Measurements from ENCODE around the gene FKBP1A. TPM values are rescaled to one million over a fixed set of nuclear protein-coding genes. Genes with fewer than 3 reads are reported as not detected.

The FKBP1A gene
- total RNA-seq, 1 experiment from 2014 or later = 166 TPM

GRCh38 chr20:1326031-1326930, 66.6 kb downstream of the FKBP1A start:
- TSS peak; percentile 78 for BruUV-seq (replicated peaks)
- CTCF ChIA-PET = interaction anchor here (1.3 kb wide), 1 partner anchor 71 kb away, joined by 3 read pairs; no protein-coding TSS in a partner anchor
- no peak for TF ChIP-seq CTCF (IDR thresholded peaks at IDR 0.05; ENCODE audit: unreplicated experiment)
- intact Hi-C loops (cut with micrococcal nuclease; ENCODE audit: unreplicated experiment) = no loop called here
- H3K9me3 Mint-ChIP-seq (ENCODE audit: low read depth, unreplicated experiment) = no peaks in the 10 kb centered on the region
- H3K27ac Mint-ChIP-seq (ENCODE audit: unreplicated experiment) = no peak overlapping the region
- DNase-seq = no peak
- H3K4me3 Mint-ChIP-seq (ENCODE audit: low read depth, unreplicated experiment) = no peak overlapping the region
- no peaks in the 10 kb centered on the region for H3K27me3 Mint-ChIP-seq (ENCODE audit: unreplicated experiment)
- H3K36me3 Mint-ChIP-seq (ENCODE audit: insufficient read depth, unreplicated experiment) = peaks cover 24% of the 10 kb centered on the region
- H3K4me1 Mint-ChIP-seq (ENCODE audit: low read depth, unreplicated experiment) = peaks cover 22% of the 10 kb centered on the region

GRCh38 chr20:1325173-1326030, 67.5 kb downstream of the FKBP1A start:
- peak; percentile 91 for DNase-seq
- Mint-ChIP-seq H3K4me1 (ENCODE audit: low read depth, unreplicated experiment) (peaks cover 14% of the 10 kb centered on the region), H3K36me3 (ENCODE audit: insufficient read depth, unreplicated experiment) (peaks cover 22% of the 10 kb centered on the region), H3K9me3 (ENCODE audit: low read depth, unreplicated experiment) (no peaks in the 10 kb centered on the region), H3K4me3 (ENCODE audit: low read depth, unreplicated experiment) (no peak overlapping the region), H3K27me3 (ENCODE audit: unreplicated experiment) (no peaks in the 10 kb centered on the region), H3K27ac (ENCODE audit: unreplicated experiment) (no peak overlapping the region)
- CTCF ChIA-PET = interaction anchor here (1.3 kb wide), 2 partner anchors 72 to 141 kb away, joined by 3 read pairs; partner anchors contain the start of gene NSFL1C
- BruUV-seq (replicated peaks) = TSS peak; percentile 15
- intact Hi-C loops (cut with micrococcal nuclease; ENCODE audit: unreplicated experiment) = no loop called here
- no peak for TF ChIP-seq CTCF (IDR thresholded peaks at IDR 0.05; ENCODE audit: unreplicated experiment)

GRCh38 chr20:1324598-1325172, 68.2 kb downstream of the FKBP1A start:
- Mint-ChIP-seq H3K4me3 (ENCODE audit: low read depth, unreplicated experiment) (no peak overlapping the region), H3K36me3 (ENCODE audit: insufficient read depth, unreplicated experiment) (peaks cover 16% of the 10 kb centered on the region), H3K4me1 (ENCODE audit: low read depth, unreplicated experiment) (peaks cover 7% of the 10 kb centered on the region), H3K27me3 (ENCODE audit: unreplicated experiment) (no peaks in the 10 kb centered on the region), H3K27ac (ENCODE audit: unreplicated experiment) (no peak overlapping the region), H3K9me3 (ENCODE audit: low read depth, unreplicated experiment) (no peaks in the 10 kb centered on the region)
- TF ChIP-seq CTCF (IDR thresholded peaks at IDR 0.05; ENCODE audit: unreplicated experiment) = no peak
- BruUV-seq (replicated peaks) = no TSS peak
- no peak for DNase-seq
- intact Hi-C loops (cut with micrococcal nuclease; ENCODE audit: unreplicated experiment) = no loop called here
- CTCF ChIA-PET = interaction anchor here (1.3 kb wide), 2 partner anchors 73 to 142 kb away, joined by 3 read pairs; partner anchors contain the start of gene NSFL1C

Data from Calu3 (cell line).